Melanocyte of skin (primary cell): ENCODE data around the gene MXD4. TPM values are rescaled to one million over a fixed set of nuclear protein-coding genes. Genes with fewer than 3 reads are reported as not detected.

Experiments used
- small RNA-seq, 2 donors: library from RNA; depleted of rRNA; stranded (forward); fragments of <200 nt; gene quantifications; one replicate each; pipeline ENCODE3, GENCODE V24; 2012
- total RNA-seq, 2 donors: library from RNA; depleted of rRNA; stranded (reverse); fragments of >200 nt; gene quantifications; 2 replicates each; pipeline ENCODE4 v1.2.3, GENCODE V29; 2012

Gene MXD4
- total RNA-seq: 10 to 100 TPM; 20.3 to 41.0 TPM

GRCh38 chr4:2261853-2262144, at the start of gene MXD4:
TSS of gene MXD4 (minus strand) at chr4:2262109. CDS start at chr4:2261980, 129 bp downstream.

DNA sequence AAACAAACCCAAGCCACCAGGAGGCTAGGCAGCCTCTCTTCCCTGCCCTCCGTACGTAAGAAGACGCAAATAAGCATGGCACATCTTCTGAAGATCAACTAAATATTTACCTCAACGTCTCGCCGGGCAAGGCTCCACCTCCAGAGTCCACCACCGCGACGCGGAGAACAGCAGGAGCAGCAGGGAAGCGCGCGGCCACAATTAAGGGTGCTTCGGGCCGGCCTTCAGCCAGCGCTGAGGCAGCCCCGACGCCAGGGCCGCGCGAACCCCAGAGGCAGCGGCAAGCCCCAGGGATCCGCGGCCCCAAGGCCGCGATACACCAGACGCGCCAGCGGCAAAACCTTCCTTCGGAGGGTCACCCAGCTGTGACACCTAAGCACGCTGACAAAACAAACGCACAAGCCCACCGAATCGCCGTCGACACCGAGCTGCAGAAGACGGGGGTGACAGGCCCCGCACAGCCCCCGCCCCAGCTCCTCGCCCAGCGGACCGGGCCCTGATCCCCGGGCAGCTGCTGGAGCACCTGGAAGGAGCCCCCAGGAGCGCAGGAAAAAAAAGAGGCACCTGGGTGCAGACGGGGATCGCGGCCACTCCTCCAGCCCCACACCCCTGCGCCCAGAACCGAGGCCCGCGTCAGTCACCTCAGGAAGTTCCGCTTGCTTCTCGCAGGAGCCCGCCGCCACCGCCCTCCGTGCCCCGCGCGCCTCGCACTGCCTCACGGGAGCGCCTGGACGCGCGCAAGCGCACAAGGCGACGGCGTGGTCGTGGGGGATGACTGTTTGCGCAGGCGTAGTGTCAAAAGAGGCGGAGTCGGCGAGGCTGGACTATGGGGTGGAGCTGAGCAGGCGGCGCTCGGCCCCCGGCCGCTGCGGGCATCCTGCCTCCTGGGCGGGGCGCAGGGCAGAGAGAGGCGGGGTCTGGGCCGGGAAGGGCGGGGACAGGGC, 20.2 kb downstream of the MXD4 start, which contains the start of the genes HAUS3 and POLN:
Gene HAUS3 (minus strand): TSS at position 712 of the 944 bp plus-strand sequence. CDS start 1,175 bp downstream, outside the sequence.
Gene POLN (minus strand): TSS at position 712 of the 944 bp plus-strand sequence. CDS start 12,890 bp downstream, outside the sequence.

Small RNA genes within 50 kb of the gene (small RNA-seq; reads per million reads assigned to genes)
- 0 reads per million in 2 donors for gene COX6B1P5

Other genes starting within 250 kb of the MXD4 start
- 1 to 10 TPM in 1 of 2 donors, under 1 TPM in 1; 0.67 to 2.4 TPM for gene NAT8L, start 202.8 kb downstream of the MXD4 start, total RNA-seq
- 10 to 100 TPM in 1 of 2 donors, 1 to 10 TPM in 1; 8.9 to 11.0 TPM for gene HAUS3, start 20.0 kb downstream of the MXD4 start, total RNA-seq
- gene POLN, start 20.0 kb downstream of the MXD4 start, total RNA-seq: 1 to 10 TPM; 2.3 to 5.5 TPM
- gene ZFYVE28, start 156.5 kb upstream of the MXD4 start, total RNA-seq: 10 to 100 TPM in 1 of 2 donors, 1 to 10 TPM in 1; 8.7 to 13.1 TPM
- gene CFAP99, start 156.8 kb upstream of the MXD4 start, total RNA-seq: under 1 TPM in 1 of 2 donors, not detected in 1; under 0.01 TPM
- gene RNF4, start 207.0 kb upstream of the MXD4 start, total RNA-seq: 100 to 1,000 TPM in 1 of 2 donors, 10 to 100 TPM in 1; 72.6 to 111 TPM